Karpas-422 (cell line): ENCODE measurements around the gene APOE. TPM values are rescaled to one million over a fixed set of nuclear protein-coding genes. Genes with fewer than 3 reads are reported as not detected.

Experiments
- DNase-seq: peaks from one replicate; pipeline ENCODE4 v3.0.0-alpha.2; 2015
- H2AFZ ChIP-seq: fragments of 200-600 bp; sonication (generic); 2 replicates; pipeline ENCODE4 v1.6.1; 2014; ENCODE audit warnings: antibody characterized with exemption, low read length, mixed read lengths
- H3K27ac ChIP-seq: fragments of 200-600 bp; sonication (generic); 2 replicates; pipeline ENCODE4 v1.5.1; 2014; ENCODE audit warnings: mild to moderate bottlenecking, low read length, moderate library complexity
- H3K27me3 ChIP-seq: fragments of 200-600 bp; sonication (generic); 2 replicates; pipeline ENCODE4 v1.6.1; 2014; ENCODE audit warnings: low read length, mixed read lengths
- H3K36me3 ChIP-seq: fragments of 200-600 bp; sonication (generic); 2 replicates; pipeline ENCODE4 v1.6.1; 2014; ENCODE audit warnings: low read length, mixed read lengths; ENCODE audit not compliant: insufficient read depth
- H3K4me1 ChIP-seq: fragments of 200-600 bp; sonication (generic); 2 replicates; pipeline ENCODE4 v1.6.1; 2014; ENCODE audit warnings: mild to moderate bottlenecking, low read length, mixed read lengths
- H3K4me2 ChIP-seq: fragments of 200-600 bp; sonication (generic); 2 replicates; pipeline ENCODE4 v1.6.1; 2014; ENCODE audit warnings: low read length, low read depth, mild to moderate bottlenecking; ENCODE audit not compliant: poor library complexity, severe bottlenecking
- H3K4me3 ChIP-seq: fragments of 200-600 bp; sonication (generic); 2 replicates; pipeline ENCODE4 v1.5.1; 2014; ENCODE audit warnings: mild to moderate bottlenecking, antibody characterized with exemption, low read length, mixed read lengths
- H3K79me2 ChIP-seq: fragments of 200-600 bp; sonication (generic); 2 replicates; pipeline ENCODE4 v1.6.1; 2014; ENCODE audit warnings: mild to moderate bottlenecking, low read length, mixed read lengths
- H3K9ac ChIP-seq: fragments of 200-600 bp; sonication (generic); 2 replicates; pipeline ENCODE4 v1.6.0; 2014; ENCODE audit warnings: low read length
- H3K9me2 ChIP-seq: fragments of 200-600 bp; sonication (generic), shearing (Covaris generic); replicated peaks from 2 replicates; pipeline ENCODE4 v1.6.0; 2014; ENCODE audit warnings: mild to moderate bottlenecking, low read length, moderate library complexity; ENCODE audit not compliant: insufficient read depth
- H3K9me3 ChIP-seq: fragments of 300-700, 200-600 bp; sonication (generic); 2 replicates; pipeline ENCODE4 v1.6.1; 2014; ENCODE audit warnings: low read length, mixed read lengths
- H4K20me1 ChIP-seq: fragments of 200-600 bp; sonication (generic); 2 replicates; pipeline ENCODE4 v1.6.1; 2014; ENCODE audit warnings: mild to moderate bottlenecking, antibody characterized with exemption, low read length, low read depth; ENCODE audit not compliant: insufficient read depth
- total RNA-seq: library from RNA; depleted of rRNA; stranded (reverse); fragments of >200 nt; shearing (Covaris generic); gene quantifications from 2 replicates; pipeline ENCODE4 v1.2.3, GENCODE V29; 2014; ENCODE audit warnings: low replicate concordance

Gene APOE
- total RNA-seq, 1 experiment from 2014 or later, result 1.9 TPM

DNA sequence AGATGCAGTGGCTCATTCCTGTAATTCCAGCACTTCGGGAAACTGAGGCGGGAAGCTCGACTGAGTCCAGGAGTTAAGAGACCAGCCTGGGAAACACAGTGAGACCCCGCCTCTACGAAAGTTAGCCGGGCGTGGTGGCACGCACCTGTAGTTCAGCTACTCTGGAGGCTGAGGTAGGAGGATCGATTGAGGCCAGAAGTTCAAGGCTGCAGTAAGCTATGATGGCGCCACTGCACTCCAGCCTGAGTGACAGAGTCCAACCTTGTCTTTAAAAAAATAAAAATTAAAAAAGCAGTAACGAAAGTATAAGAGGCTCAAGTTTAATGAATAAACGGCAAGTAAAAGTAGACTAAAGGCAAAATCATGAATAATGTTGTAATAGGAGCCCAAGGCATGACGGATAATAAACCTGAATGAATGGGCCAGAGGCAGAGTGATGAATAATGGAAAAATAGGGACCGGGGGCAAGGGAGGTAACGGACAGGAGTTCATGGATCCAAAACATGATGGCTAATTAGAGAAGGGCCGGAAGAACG is 15.7 kb upstream of the APOE start:
- peaks cover 17% of the 10 kb centered on the region for H3K36me3 ChIP-seq
- peak overlapping the region; percentile 73 for H3K27ac ChIP-seq
- peak overlapping the region; percentile 58 for H3K9ac ChIP-seq
- no peaks in the 10 kb centered on the region for H3K9me2 ChIP-seq
- peak overlapping the region; percentile 82; the same call in 1 of the 2 replicates for H2AFZ ChIP-seq
- H3K4me3 ChIP-seq, result peak overlapping the region; percentile 54
- peak overlapping the region; percentile 68 for H3K4me2 ChIP-seq
- no peak for DNase-seq
- H3K4me1 ChIP-seq, result peaks cover 18% of the 10 kb centered on the region
- H3K79me2 ChIP-seq, result peaks cover 35% of the 10 kb centered on the region
- no peaks in the 10 kb centered on the region for H3K27me3 ChIP-seq
- no peaks in the 10 kb centered on the region for H3K9me3 ChIP-seq
- H4K20me1 ChIP-seq, result peaks cover 12% of the 10 kb centered on the region; the same call in 1 of the 2 replicates

DNA sequence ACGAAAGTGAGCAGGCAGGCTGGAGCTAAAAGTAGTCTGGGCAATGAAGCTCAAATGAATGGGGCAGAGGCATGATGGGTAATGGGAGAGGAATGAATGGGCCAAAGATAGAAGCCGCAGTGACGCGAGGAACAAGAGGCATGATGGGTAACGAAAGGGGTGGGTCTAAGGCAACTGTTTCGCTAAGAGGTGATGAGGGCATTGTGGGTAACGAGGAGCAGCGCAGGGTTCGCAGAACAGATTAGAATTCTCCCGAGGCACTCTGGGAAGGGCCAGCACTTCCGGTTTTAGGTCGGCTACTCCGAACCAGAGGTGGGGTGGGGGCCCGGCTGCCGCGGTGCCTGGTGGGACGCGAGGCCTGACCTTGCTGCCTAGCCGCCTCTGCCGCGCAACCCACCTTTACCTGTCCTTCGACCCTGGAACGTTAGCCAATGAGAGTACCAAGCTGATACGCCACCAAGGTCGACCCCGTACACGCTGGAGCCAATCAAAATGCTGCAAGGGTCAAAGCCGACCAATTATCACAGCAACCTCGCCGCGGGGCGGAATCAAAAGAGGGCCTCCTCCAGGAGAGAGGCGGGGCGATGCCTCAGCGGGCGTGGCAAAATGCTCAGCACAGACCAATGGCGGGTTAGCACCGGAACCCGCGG is 15.1 kb upstream of the APOE start:
- H3K4me3 ChIP-seq, result peak overlapping the region; percentile 54
- peak overlapping the region; percentile 58 for H3K9ac ChIP-seq
- no peaks in the 10 kb centered on the region for H3K27me3 ChIP-seq
- H3K27ac ChIP-seq, result peak overlapping the region; percentile 73
- H3K9me2 ChIP-seq, result no peaks in the 10 kb centered on the region
- H2AFZ ChIP-seq, result peak overlapping the region; percentile 82; the same call in 1 of the 2 replicates
- peaks cover 18% of the 10 kb centered on the region for H3K4me1 ChIP-seq
- H3K9me3 ChIP-seq, result no peaks in the 10 kb centered on the region
- H3K4me2 ChIP-seq, result peak overlapping the region; percentile 68
- peaks cover 16% of the 10 kb centered on the region; the same call in 1 of the 2 replicates for H4K20me1 ChIP-seq
- peak; percentile 100 for DNase-seq
- peaks cover 37% of the 10 kb centered on the region for H3K79me2 ChIP-seq
- peaks cover 17% of the 10 kb centered on the region for H3K36me3 ChIP-seq

- peaks cover 18% of the 10 kb centered on the region for H3K4me1 ChIP-seq
- H4K20me1 ChIP-seq, result peaks cover 21% of the 10 kb centered on the region
- H3K36me3 ChIP-seq, result peaks cover 21% of the 10 kb centered on the region
- H3K4me3 ChIP-seq, result peak within 1 kb of the TSS; percentile 88
- H3K4me2 ChIP-seq, result peak within 1 kb of the TSS; percentile 84
- H3K79me2 ChIP-seq, result peaks cover 37% of the 10 kb centered on the region
- H3K27ac ChIP-seq, result peak within 1 kb of the TSS; percentile 73
- peak; percentile 75 for DNase-seq
- H3K9ac ChIP-seq, result peak within 1 kb of the TSS; percentile 78
- no peaks in the 10 kb centered on the region for H3K9me3 ChIP-seq
- peak within 1 kb of the TSS; percentile 82; the same call in 1 of the 2 replicates for H2AFZ ChIP-seq
- H3K9me2 ChIP-seq, result no peaks in the 10 kb centered on the region
- no peaks in the 10 kb centered on the region for H3K27me3 ChIP-seq
Measured at GRCh38 chr19:44891016-44891882, 14.3 kb upstream of the APOE start, which contains the start of gene TOMM40. Gene TOMM40, plus strand, starts transcription at chr19:44891254. Its CDS starts 162 bp downstream, at chr19:44891416.

GRCh38 chr19:44892932-44893331 is 12.7 kb upstream of the APOE start:
- Histone ChIP-seq H3K79me2 (peaks cover 37% of the 10 kb centered on the region), H3K9me2 (no peaks in the 10 kb centered on the region), H3K9ac (peak overlapping the region; percentile 78; the same call in 1 of the 2 replicates), H3K36me3 (peaks cover 31% of the 10 kb centered on the region), H3K9me3 (no peaks in the 10 kb centered on the region), H3K4me3 (peak overlapping the region; percentile 88; the same call in 1 of the 2 replicates), H3K4me2 (peak overlapping the region; percentile 84), H2AFZ (no peak overlapping the region), H3K27me3 (no peaks in the 10 kb centered on the region), H4K20me1 (peaks cover 25% of the 10 kb centered on the region), H3K27ac (no peak overlapping the region), H3K4me1 (peaks cover 18% of the 10 kb centered on the region)
- DNase-seq, result no peak

- DNase-seq, result no peak
- Histone ChIP-seq H3K9me3 (no peaks in the 10 kb centered on the region), H3K9me2 (no peaks in the 10 kb centered on the region), H2AFZ (no peak overlapping the region), H3K27ac (no peak overlapping the region), H3K4me2 (no peak overlapping the region), H4K20me1 (peaks cover 25% of the 10 kb centered on the region), H3K79me2 (peaks cover 37% of the 10 kb centered on the region), H3K27me3 (no peaks in the 10 kb centered on the region), H3K4me3 (no peak overlapping the region), H3K4me1 (peaks cover 18% of the 10 kb centered on the region), H3K9ac (0 out of 2 replicates have a peak overlapping the region, but pooled peaks have one; percentile 78), H3K36me3 (peaks cover 31% of the 10 kb centered on the region)
Measured at GRCh38 chr19:44893332-44894051, 12.1 kb upstream of the APOE start.

- Histone ChIP-seq H3K9me3 (no peaks in the 10 kb centered on the region), H3K4me2 (no peak overlapping the region), H3K27me3 (no peaks in the 10 kb centered on the region), H3K9me2 (no peaks in the 10 kb centered on the region), H3K4me3 (no peak overlapping the region), H2AFZ (no peak overlapping the region), H3K9ac (no peak overlapping the region), H3K4me1 (peaks cover 18% of the 10 kb centered on the region), H3K36me3 (peaks cover 31% of the 10 kb centered on the region), H3K27ac (no peak overlapping the region), H3K79me2 (peaks cover 37% of the 10 kb centered on the region), H4K20me1 (peaks cover 25% of the 10 kb centered on the region)
- no peak for DNase-seq
Measured at GRCh38 chr19:44894052-44894400, 11.6 kb upstream of the APOE start.

GRCh38 chr19:44894946-44895345 is 10.7 kb upstream of the APOE start:
- H3K27ac ChIP-seq, result no peak overlapping the region
- H3K79me2 ChIP-seq, result peaks cover 37% of the 10 kb centered on the region
- H3K9me2 ChIP-seq, result no peaks in the 10 kb centered on the region
- H3K27me3 ChIP-seq, result no peaks in the 10 kb centered on the region
- no peak for DNase-seq
- no peak overlapping the region for H2AFZ ChIP-seq
- H3K36me3 ChIP-seq, result peaks cover 31% of the 10 kb centered on the region
- H3K9ac ChIP-seq, result no peak overlapping the region
- no peaks in the 10 kb centered on the region for H3K9me3 ChIP-seq
- H3K4me3 ChIP-seq, result no peak overlapping the region
- no peak overlapping the region for H3K4me2 ChIP-seq
- peaks cover 26% of the 10 kb centered on the region for H4K20me1 ChIP-seq
- peaks cover 14% of the 10 kb centered on the region for H3K4me1 ChIP-seq
